ENCODE results near the gene MDM1. TPM values are rescaled to one million over a fixed set of nuclear protein-coding genes. Genes with fewer than 3 reads are reported as not detected.

Gene MDM1
- total and polyA plus RNA-seq, 4 donors = 2.0 to 12.9 (median 5.1) TPM

DNA sequence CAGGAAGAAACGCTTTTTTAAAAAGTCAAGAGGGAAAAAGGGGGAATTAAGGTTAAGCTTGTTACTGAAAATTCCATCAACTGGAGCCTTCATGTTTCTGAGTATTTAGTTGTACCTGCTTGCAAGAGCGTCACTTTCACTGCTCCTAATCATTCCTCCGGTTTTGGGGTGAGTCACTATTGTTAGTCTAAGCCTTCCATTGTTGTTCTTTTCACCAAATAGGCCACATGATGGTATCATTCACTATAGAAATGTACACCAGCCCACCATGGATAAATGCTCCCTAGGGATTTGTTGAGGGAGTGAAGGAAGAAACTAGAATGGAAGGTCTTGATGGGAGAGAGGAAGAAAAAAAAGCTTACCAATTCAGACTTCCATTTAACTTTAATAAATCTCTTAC lies 81.7 kb downstream of the MDM1 start:
- 76% methylated on average over 3 of the region's 3 CpGs for whole genome bisulfite sequencing
- Histone ChIP-seq H3K27ac (ENCODE audit: low read depth in 1 of 2, low read length in 2 of 2) (no peak overlapping the region), H3K36me3 (ENCODE audit: control insufficient read depth in 4 of 4, insufficient read depth in 3 of 4, low read depth in 1 of 4, low read length in 3 of 4) (no peaks in the 10 kb centered on the region), H3K4me1 (ENCODE audit: control insufficient read depth in 4 of 4, insufficient read depth in 4 of 4, low read length in 3 of 4) (no peaks in the 10 kb centered on the region), H3K27me3 (ENCODE audit: control insufficient read depth in 4 of 4, insufficient read depth in 4 of 4, low read length in 3 of 4) (no peaks in the 10 kb centered on the region), H3K4me3 (ENCODE audit: low read depth in 1 of 3, low read length in 3 of 3) (no peak overlapping the region), H3K9ac (ENCODE audit: low read depth in 1 of 2, low read length in 2 of 2) (no peak overlapping the region), H3K9me3 (ENCODE audit: control insufficient read depth in 4 of 4, low read length in 3 of 4) (no peaks in the 10 kb centered on the region)
- no peak for TF ChIP-seq TAF1 (conservative IDR thresholded peaks at IDR 0.05)
- no peak for DNase-seq (ENCODE audit: low spot score)

GRCh38 chr12:68247785-68248184 lies 84.4 kb downstream of the MDM1 start:
- DNase-seq (ENCODE audit: low spot score) = no peak
- H3K4me3 ChIP-seq (ENCODE audit: low read depth in 1 of 3, low read length in 3 of 3) = no peak overlapping the region
- no peak for TF ChIP-seq JUND (IDR thresholded peaks at IDR 0.05)
- TF ChIP-seq HNF4A (conservative IDR thresholded peaks at IDR 0.05) = no peak
- no peak for TF ChIP-seq SP1 (IDR thresholded peaks at IDR 0.05)
- no peak for TF ChIP-seq ZBTB33 (IDR thresholded peaks at IDR 0.05)
- TF ChIP-seq, protein P1, sequence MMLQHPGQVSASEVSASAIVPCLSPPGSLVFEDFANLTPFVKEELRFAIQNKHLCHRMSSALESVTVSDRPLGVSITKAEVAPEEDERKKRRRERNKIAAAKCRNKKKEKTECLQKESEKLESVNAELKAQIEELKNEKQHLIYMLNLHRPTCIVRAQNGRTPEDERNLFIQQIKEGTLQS (IDR thresholded peaks at IDR 0.05) = no peak
- TF ChIP-seq, protein P2, sequence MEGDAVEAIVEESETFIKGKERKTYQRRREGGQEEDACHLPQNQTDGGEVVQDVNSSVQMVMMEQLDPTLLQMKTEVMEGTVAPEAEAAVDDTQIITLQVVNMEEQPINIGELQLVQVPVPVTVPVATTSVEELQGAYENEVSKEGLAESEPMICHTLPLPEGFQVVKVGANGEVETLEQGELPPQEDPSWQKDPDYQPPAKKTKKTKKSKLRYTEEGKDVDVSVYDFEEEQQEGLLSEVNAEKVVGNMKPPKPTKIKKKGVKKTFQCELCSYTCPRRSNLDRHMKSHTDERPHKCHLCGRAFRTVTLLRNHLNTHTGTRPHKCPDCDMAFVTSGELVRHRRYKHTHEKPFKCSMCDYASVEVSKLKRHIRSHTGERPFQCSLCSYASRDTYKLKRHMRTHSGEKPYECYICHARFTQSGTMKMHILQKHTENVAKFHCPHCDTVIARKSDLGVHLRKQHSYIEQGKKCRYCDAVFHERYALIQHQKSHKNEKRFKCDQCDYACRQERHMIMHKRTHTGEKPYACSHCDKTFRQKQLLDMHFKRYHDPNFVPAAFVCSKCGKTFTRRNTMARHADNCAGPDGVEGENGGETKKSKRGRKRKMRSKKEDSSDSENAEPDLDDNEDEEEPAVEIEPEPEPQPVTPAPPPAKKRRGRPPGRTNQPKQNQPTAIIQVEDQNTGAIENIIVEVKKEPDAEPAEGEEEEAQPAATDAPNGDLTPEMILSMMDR (IDR thresholded peaks at IDR 0.05; ENCODE audit: low read depth, low read length, missing input control) = no peak
- TF ChIP-seq GABPA (IDR thresholded peaks at IDR 0.05 in 1 of 2, conservative IDR thresholded peaks at IDR 0.05 in 1 of 2) = no peak
- TF ChIP-seq FOXA1 (IDR thresholded peaks at IDR 0.05) = no peak
- TF ChIP-seq, protein P3, sequence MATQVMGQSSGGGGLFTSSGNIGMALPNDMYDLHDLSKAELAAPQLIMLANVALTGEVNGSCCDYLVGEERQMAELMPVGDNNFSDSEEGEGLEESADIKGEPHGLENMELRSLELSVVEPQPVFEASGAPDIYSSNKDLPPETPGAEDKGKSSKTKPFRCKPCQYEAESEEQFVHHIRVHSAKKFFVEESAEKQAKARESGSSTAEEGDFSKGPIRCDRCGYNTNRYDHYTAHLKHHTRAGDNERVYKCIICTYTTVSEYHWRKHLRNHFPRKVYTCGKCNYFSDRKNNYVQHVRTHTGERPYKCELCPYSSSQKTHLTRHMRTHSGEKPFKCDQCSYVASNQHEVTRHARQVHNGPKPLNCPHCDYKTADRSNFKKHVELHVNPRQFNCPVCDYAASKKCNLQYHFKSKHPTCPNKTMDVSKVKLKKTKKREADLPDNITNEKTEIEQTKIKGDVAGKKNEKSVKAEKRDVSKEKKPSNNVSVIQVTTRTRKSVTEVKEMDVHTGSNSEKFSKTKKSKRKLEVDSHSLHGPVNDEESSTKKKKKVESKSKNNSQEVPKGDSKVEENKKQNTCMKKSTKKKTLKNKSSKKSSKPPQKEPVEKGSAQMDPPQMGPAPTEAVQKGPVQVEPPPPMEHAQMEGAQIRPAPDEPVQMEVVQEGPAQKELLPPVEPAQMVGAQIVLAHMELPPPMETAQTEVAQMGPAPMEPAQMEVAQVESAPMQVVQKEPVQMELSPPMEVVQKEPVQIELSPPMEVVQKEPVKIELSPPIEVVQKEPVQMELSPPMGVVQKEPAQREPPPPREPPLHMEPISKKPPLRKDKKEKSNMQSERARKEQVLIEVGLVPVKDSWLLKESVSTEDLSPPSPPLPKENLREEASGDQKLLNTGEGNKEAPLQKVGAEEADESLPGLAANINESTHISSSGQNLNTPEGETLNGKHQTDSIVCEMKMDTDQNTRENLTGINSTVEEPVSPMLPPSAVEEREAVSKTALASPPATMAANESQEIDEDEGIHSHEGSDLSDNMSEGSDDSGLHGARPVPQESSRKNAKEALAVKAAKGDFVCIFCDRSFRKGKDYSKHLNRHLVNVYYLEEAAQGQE (IDR thresholded peaks at IDR 0.05) = no peak
- no peak for TF ChIP-seq RAD21 (IDR thresholded peaks at IDR 0.05)
- no peak for TF ChIP-seq YY1 (IDR thresholded peaks at IDR 0.05)
- TF ChIP-seq NR2F2 (IDR thresholded peaks at IDR 0.05) = no peak
- TF ChIP-seq HNF4G (IDR thresholded peaks at IDR 0.05) = no peak
- TF ChIP-seq MAX (IDR thresholded peaks at IDR 0.05) = no peak
- TF ChIP-seq FOXA2 (IDR thresholded peaks at IDR 0.05) = no peak
- TF ChIP-seq RXRA (IDR thresholded peaks at IDR 0.05) = no peak
- no peak for TF ChIP-seq TAF1 (conservative IDR thresholded peaks at IDR 0.05)
- no peak for TF ChIP-seq EGR1 (IDR thresholded peaks at IDR 0.05; ENCODE audit: low read depth in 2 of 2)
- H3K9ac ChIP-seq (ENCODE audit: low read depth in 1 of 2, low read length in 2 of 2) = no peak overlapping the region
- H3K9me3 ChIP-seq (ENCODE audit: control insufficient read depth in 4 of 4, low read length in 3 of 4) = no peaks in the 10 kb centered on the region
- no peaks in the 10 kb centered on the region for H3K36me3 ChIP-seq (ENCODE audit: control insufficient read depth in 4 of 4, insufficient read depth in 3 of 4, low read depth in 1 of 4, low read length in 3 of 4)
- H3K27ac ChIP-seq (ENCODE audit: low read depth in 1 of 2, low read length in 2 of 2) = no peak overlapping the region
- H3K4me1 ChIP-seq (ENCODE audit: control insufficient read depth in 4 of 4, insufficient read depth in 4 of 4, low read length in 3 of 4) = no peaks in the 10 kb centered on the region
- no peaks in the 10 kb centered on the region for H3K27me3 ChIP-seq (ENCODE audit: control insufficient read depth in 4 of 4, insufficient read depth in 4 of 4, low read length in 3 of 4)
